Posterior vena cava (tissue), 2 donors: Measurements from ENCODE around the gene C6orf62. TPM values are rescaled to one million over a fixed set of nuclear protein-coding genes. Genes with fewer than 3 reads are reported as not detected.

ENCODE experiments used
- DNase-seq: peaks from one replicate; pipeline ENCODE4 v3.0.0-alpha.2; 2020; ENCODE audit warnings: low spot score
- intact Hi-C, 2 donors: fragments of 100-400 bp; cut with DNase I; formaldehyde crosslinking; loops; one replicate each; pipeline versions ENCODE4 v1.14.1 to v1.14.2; 2022 to 2023
- total RNA-seq, 2 donors: library from RNA; stranded (reverse); fragmentation: NEBNext Ultra II Directional; extraction: Animal tissue kit (Norgen Biotek cat#: 25700); gene quantifications; one replicate each; pipeline ENCODE4 v1.2.1, GENCODE V29; 2021
- donor health status: DM: yes; HTN: yes; CAD: no.
- donor health status: DM: yes; HTN: yes; CAD: no.

The C6orf62 gene
- total RNA-seq, 2 donors from 2014 or later, result 63.9 to 70.3 TPM

DNA sequence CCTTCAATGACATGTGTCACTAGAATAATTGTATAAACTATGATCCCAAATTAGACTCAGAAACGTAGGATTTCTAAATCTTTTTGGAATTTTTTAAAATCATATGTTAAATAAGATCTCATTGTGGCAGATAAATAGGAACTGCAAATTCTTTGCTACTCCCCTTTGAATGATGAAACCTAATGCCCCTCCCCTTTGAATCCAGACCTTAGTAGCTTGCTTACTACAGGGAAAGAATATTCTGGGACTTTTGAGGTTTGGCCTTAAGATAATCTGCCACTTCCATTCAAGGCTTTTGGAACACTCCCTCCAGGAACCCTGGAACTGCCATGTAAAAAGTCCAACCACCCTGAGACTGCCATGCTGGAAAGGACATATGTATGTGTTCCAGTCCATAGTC, 59.4 kb downstream of the C6orf62 start:
- no peak for DNase-seq
- intact Hi-C loops, result no loop called here

DNA sequence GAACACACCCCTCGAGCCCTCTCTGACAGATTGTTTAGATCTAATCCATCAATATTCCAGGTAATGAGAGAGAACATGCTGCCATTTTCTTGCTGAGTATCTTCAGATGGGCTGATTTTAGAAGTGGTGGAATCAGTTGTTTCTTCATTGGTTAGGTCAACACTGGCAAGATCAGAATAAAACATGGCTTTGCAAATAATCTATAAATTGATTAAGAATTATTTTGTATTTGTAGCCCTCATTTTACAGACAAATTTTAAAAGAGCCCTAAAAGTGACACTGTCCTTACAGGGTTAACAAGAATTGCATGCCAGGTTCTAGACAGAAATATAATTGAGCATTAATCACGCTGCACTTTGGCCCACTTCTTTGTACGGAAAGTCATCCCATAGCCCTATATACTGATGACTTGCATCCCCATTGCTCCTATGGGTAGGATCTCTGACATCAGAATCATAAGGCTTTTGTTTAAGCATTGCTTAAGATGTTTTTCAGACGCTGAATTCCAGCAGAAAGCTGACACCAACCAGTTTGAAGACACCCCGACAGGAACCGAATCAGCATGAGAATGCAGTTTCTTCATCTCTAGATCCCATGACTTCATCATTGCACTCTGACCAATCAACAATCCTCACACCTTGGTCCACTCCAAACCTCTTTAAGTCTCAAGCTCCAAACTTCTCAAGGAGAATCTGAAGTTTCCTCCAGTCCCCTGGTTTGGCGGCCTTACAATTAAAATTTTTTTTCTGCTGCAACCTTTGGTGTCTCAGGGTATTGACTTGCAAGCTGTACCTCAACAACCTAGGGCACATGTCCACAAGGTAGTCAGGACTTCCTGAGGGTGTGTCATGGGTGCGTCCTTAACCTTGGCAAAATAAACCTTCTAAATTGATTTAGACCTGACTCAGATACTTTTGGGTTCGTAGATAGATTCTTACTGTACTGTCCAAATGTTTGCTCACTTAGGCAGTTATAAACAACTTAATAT, 60.1 kb downstream of the C6orf62 start:
- intact Hi-C loops, result no loop called here
- DNase-seq, result no peak

DNA sequence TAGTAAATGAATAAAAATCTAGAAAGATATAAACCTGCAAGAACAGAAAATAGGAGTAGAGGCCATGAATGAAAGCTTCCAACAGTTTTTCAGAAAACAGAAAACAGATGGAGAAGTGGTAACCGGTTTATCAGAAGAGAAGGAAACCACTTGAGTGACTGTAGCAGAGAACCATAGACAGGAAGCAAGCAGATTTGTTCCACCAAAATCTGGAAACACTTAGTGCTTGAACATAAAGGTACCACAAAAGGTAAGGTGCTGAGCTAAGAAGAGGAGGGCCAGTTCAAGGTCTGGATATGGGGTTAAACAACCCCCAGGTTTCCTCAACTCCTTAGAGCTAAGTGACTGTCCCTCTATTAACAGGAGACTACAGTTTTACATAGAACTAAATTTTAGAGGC, 63.7 kb downstream of the C6orf62 start:
- DNase-seq, result no peak
- intact Hi-C loops, result no loop called here

Other genes with a start within 250 kb of the C6orf62 start
- gene GPLD1, start 229.6 kb downstream of the C6orf62 start, total RNA-seq, result 1 to 10 TPM; 2.5 to 4.1 TPM
- 1 to 10 TPM; 4.0 to 4.8 TPM for gene ALDH5A1, start 224.2 kb downstream of the C6orf62 start, total RNA-seq
- under 1 TPM in 1 of 2 donors, not detected in 1; 0.09 TPM for gene KIAA0319, start 73.0 kb downstream of the C6orf62 start, total RNA-seq
- gene TDP2, start 52.3 kb downstream of the C6orf62 start, total RNA-seq, result 10 to 100 TPM; 25.8 to 32.8 TPM
- 10 to 100 TPM; 10.4 to 11.4 TPM for gene ACOT13, start 52.1 kb downstream of the C6orf62 start, total RNA-seq
- gene GMNN, start 55.8 kb upstream of the C6orf62 start, total RNA-seq, result 1 to 10 TPM; 6.0 to 7.5 TPM
- gene ARMH2, start 79.8 kb upstream of the C6orf62 start, total RNA-seq, result not detected
- gene RIPOR2, start 216.8 kb upstream of the C6orf62 start, total RNA-seq, result 10 to 100 TPM; 11.8 to 14.9 TPM